Activated T-helper 2 cell treated with anti-CD3 and anti-CD28 coated beads, Interferon-gamma antibody, Interleukin-2, Interleukin-4, amounts not matched to agents 10 μg/mL and 5 μg/mL and 100 μg/mL, durations not matched to agents 14 hours and 24 hours and 36 hours (primary cell): Measurements from ENCODE around the gene ZNF160. TPM values are rescaled to one million over a fixed set of nuclear protein-coding genes. Genes with fewer than 3 reads are reported as not detected.
"Not testable (repeated sequence)": the region's sequence is repeated elsewhere in the genome, so short reads cannot be mapped to it uniquely, and the experiment has no call there.

Source experiments
- DNase-seq: peaks from one replicate; pipeline ENCODE4 v3.0.0; 2021; ENCODE audit warnings: low spot score
- H3K27ac Mint-ChIP-seq: one replicate; pipeline ENCODE4 v1.8.0; 2021; ENCODE audit warnings: mixed read lengths
- H3K27me3 Mint-ChIP-seq: one replicate; pipeline ENCODE4 v1.8.0; 2021; ENCODE audit warnings: low read depth, mixed read lengths
- H3K36me3 Mint-ChIP-seq: one replicate; pipeline ENCODE4 v1.8.0; 2021; ENCODE audit warnings: low read depth, mixed read lengths
- H3K4me1 Mint-ChIP-seq: one replicate; pipeline ENCODE4 v1.8.0; 2021; ENCODE audit warnings: low read depth, mixed read lengths
- H3K4me3 Mint-ChIP-seq: one replicate; pipeline ENCODE4 v1.8.0; 2021; ENCODE audit warnings: low read depth, mild to moderate bottlenecking, moderate library complexity, mixed read lengths
- H3K9me3 Mint-ChIP-seq: one replicate; pipeline ENCODE4 v1.8.0; 2021; ENCODE audit warnings: mixed read lengths
- intact Hi-C: fragments of 100-400 bp; cut with micrococcal nuclease; formaldehyde crosslinking; loops from one replicate; pipeline ENCODE4 v1.15.1; 2023
- total RNA-seq: library from RNA; stranded (reverse); gene quantifications from 2 replicates; pipeline ENCODE4 v1.2.3, GENCODE V29; 2022

Gene ZNF160
- total RNA-seq, 1 donor from 2014 or later: 35.3 TPM

DNA sequence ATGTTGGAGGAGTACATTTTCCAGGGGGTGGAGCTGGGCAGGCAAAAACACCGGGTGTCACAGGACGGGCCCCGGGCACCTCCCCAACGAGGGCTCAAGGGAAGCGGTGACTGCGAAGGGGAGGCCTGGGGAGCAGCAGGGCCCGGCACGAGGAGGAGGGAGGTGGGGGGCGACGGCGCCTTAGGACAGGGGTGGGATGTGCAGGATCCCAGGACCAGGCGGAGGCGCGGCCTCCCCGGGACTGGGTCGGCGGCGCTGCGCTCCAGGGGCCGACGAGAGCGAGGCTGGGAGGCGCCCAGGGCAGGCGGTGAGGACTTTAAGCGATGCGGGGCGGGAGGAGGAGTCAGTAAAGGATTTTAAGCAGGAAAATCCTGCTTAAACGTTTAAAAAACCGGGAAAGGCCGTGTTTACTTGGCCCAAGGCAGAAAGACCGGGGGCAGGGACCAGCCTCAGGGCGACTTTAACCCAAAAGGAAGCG, 427 bp downstream of the ZNF160 start:
- Mint-ChIP-seq H3K4me3 (peak overlapping the region; percentile 87), H3K9me3 (peaks cover 35% of the 10 kb centered on the region), H3K36me3 (peaks cover 46% of the 10 kb centered on the region), H3K4me1 (peaks cover 19% of the 10 kb centered on the region), H3K27me3 (no peaks in the 10 kb centered on the region), H3K27ac (peak overlapping the region; percentile 84)
- peak; percentile 57 for DNase-seq
- intact Hi-C loops: loop anchor here (2.0 to 5.0 kb wide), 4 partner anchors 56 to 364 kb away; partner anchors contain the start of genes ZNF347 and ZNF813

DNA sequence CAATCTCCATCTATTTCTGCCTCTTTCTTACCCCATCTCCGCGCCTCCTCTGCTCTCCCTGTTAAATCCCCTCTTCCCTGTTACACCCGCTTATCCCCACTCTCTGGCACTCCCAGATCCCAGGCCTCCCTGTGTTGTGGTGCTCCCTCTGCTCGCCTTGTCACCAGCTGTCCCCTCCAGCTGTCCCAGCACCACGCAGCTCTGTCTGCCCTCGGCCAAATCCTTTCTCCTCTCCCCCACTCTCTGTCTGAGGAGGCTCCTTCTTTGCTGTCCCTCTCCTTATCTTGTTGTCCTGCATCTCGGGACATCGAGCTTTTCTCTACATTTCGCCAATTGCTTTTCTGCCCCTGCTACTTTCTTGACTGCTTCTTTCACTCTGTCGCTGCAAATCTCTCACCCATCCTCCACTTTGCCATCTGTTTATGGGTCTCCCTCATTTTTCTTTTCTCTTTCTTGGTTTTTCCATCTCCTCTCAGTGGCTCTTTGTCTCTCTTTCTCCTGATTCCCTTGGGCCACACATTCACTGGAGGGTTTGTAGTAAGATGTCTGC, 941 bp downstream of the ZNF160 start:
- Mint-ChIP-seq H3K4me3 (peak overlapping the region; percentile 87), H3K4me1 (peaks cover 19% of the 10 kb centered on the region)

DNA sequence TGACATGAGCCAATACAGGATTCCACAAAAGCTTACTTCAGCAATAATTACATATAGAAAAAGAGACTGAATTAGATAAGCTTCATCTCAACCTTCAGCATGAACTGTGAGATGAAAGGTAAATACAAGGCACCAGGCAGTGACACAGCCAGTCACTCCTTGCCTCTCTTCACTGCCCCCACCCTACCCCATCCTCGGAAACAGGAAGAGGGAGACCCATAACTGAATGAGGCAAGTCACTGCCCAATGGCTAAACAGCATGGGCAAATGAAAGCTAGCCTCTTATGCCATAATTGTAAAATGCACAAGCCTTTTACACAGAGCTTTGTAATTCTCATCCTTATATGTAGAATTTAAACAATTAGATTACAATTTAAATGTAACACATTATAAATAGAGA, 1.7 kb downstream of the ZNF160 start:
- Mint-ChIP-seq H3K27me3 (no peaks in the 10 kb centered on the region), H3K4me3 (peak overlapping the region; percentile 87), H3K4me1 (peaks cover 19% of the 10 kb centered on the region), H3K9me3 (peaks cover 37% of the 10 kb centered on the region), H3K36me3 (peaks cover 56% of the 10 kb centered on the region), H3K27ac (peak overlapping the region; percentile 84)
- no peak for DNase-seq
- intact Hi-C loops: loop anchor here (5.0 kb wide), 2 partner anchors 96 to 159 kb away; no protein-coding TSS in a partner anchor

More for the DNA sequence above, 941 bp downstream of the ZNF160 start:
- no peak for DNase-seq
- intact Hi-C loops: loop anchor here (2.0 to 5.0 kb wide), 4 partner anchors 57 to 365 kb away; partner anchors contain the start of genes ZNF347 and ZNF813
- Mint-ChIP-seq H3K27me3 (no peaks in the 10 kb centered on the region), H3K27ac (peak overlapping the region; percentile 84), H3K36me3 (peaks cover 51% of the 10 kb centered on the region), H3K9me3 (peaks cover 41% of the 10 kb centered on the region)

DNA sequence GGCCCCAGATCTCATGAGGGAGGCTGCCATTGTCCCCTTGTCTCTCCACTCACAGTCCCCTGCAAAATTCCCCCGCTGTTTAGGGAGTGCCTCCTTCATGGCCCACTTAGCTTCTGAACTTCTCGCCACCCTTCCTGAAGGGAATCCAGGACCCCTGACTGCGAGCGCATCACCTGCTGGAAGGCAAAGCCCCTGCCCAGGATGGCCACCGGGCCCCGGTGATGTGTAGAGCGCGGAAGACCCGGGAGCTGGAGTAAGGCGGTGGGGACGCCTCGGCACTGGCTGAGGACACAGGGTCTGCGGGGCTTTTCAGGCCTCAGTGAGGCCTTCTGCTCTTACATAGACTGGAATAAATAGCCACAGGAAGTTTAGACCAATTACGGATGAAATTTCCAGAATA, 4.7 kb downstream of the ZNF160 start:
- H3K4me3 Mint-ChIP-seq, DNase-seq, intact Hi-C loops, H3K27me3 Mint-ChIP-seq, H3K27ac Mint-ChIP-seq: not testable (repeated sequence)
- Mint-ChIP-seq H3K9me3 (peaks cover 52% of the 10 kb centered on the region), H3K4me1 (peaks cover 19% of the 10 kb centered on the region), H3K36me3 (peaks cover 84% of the 10 kb centered on the region)

DNA sequence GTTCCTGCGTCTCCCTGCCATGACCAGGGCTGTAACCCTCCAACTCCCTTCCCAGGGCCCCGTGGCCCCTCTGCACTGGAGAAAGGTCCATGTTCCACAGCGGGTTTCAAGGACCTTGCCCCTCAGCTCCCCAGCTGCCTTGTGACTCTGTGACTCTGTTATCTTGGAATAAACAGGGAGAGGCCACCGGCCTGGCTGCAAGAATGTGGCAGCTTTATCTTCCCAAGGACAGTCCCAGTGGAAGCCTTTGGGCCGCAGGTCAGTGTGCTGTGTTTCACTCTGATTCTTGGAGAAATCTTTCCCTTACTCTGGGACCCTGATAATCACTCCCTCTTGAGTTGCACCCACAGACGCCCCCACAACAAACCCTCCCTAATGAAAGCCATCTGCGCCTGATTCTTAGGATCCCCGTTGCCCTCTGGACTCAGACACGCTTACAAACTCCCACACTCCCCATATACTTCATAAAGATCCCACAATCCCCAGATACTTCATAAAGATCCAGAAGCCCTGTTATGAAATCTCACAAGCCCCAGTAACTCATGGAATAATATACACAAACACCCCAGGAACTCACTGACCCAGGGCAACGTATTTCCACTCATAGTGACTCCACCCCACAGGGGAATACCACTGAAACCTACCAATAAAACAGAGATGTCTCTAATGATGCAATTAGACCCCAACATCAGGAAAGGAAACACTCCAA, 6.1 kb downstream of the ZNF160 start:
- H3K9me3 Mint-ChIP-seq: peaks cover 61% of the 10 kb centered on the region
- intact Hi-C loops, H3K27ac Mint-ChIP-seq, H3K4me3 Mint-ChIP-seq, H3K27me3 Mint-ChIP-seq, DNase-seq: not testable (repeated sequence)
- peaks cover 92% of the 10 kb centered on the region for H3K36me3 Mint-ChIP-seq
- H3K4me1 Mint-ChIP-seq: peaks cover 14% of the 10 kb centered on the region

DNA sequence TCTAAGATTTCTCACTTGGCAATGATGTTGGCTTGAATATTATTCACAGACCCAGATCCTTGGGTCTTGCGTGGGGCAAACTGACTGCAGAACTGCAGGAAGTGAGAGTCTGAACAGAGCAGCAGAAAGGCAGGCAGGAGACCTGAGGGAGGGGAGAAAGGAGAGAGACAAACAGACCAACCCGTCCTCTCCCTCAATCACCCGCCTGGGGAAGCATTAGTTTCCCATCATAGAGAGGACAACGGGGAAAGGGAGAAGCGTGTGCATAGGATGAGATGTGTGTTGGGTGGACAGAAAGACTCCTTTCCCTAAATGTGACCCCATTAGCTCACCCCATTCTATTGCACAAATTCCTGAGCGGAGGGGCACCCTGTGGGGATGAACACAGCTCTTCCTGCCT, 6.6 kb downstream of the ZNF160 start:
- intact Hi-C loops, H3K4me1 Mint-ChIP-seq: not testable (repeated sequence)
- peaks cover 57% of the 10 kb centered on the region for H3K9me3 Mint-ChIP-seq

DNA sequence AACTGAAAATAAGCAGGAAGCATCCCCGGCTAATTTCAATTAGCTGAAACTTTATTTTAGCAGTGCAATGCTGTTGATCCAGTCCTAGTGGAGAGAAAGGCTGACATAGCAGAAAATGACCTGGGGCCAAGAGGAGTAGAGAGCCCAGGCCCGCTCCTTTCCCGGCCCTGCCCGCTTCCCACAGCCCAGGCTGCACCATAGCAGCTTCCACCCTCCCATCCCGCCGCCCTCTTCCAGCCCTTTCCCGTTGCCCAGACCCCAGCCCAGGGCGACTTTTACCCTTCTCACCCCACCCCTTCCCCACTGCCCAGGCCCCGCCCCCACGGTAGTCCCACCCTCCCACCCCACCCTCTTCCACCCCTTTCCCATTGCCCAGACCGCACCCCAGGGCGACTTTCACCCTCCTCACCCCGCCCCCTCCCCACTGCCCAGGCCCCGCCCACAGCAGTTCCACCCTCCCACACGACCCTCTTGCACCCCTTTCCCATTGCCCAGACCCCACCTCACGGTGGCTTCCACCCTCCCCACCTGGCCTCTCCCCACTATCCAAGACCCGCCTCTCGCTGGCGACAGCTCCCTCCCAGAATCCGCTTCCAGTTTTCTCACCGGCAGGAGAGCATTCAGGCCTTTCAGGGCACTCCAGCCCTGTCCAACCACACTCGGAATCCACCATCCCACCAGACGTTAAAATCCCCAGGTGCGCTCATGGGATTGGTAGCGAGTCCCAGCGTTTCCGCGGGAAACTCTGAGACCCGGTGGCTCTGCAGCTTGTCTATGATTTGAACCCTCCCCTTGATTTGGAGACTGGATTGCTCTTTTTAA, 8.3 kb downstream of the ZNF160 start:
- Mint-ChIP-seq H3K27ac (no peak overlapping the region), H3K9me3 (peaks cover 62% of the 10 kb centered on the region), H3K4me3 (no peak overlapping the region), H3K4me1 (peaks cover 6% of the 10 kb centered on the region), H3K36me3 (peaks cover 95% of the 10 kb centered on the region), H3K27me3 (no peaks in the 10 kb centered on the region)
- no peak for DNase-seq
- intact Hi-C loops: no loop called here

More for the DNA sequence above, 6.6 kb downstream of the ZNF160 start:
- not testable (repeated sequence) for DNase-seq, H3K4me3 Mint-ChIP-seq, H3K27me3 Mint-ChIP-seq, H3K27ac Mint-ChIP-seq
- peaks cover 91% of the 10 kb centered on the region for H3K36me3 Mint-ChIP-seq

GRCh38 chr19:53092723-53093122, 10.5 kb downstream of the ZNF160 start:
- DNase-seq: no peak
- Mint-ChIP-seq H3K36me3 (peaks cover 95% of the 10 kb centered on the region), H3K27ac (no peak overlapping the region), H3K4me3 (no peak overlapping the region), H3K4me1 (no peaks in the 10 kb centered on the region), H3K27me3 (no peaks in the 10 kb centered on the region), H3K9me3 (peaks cover 58% of the 10 kb centered on the region)
- intact Hi-C loops: no loop called here

- Mint-ChIP-seq H3K36me3 (peaks cover 96% of the 10 kb centered on the region), H3K27ac (no peak overlapping the region), H3K9me3 (peaks cover 59% of the 10 kb centered on the region), H3K4me1 (no peaks in the 10 kb centered on the region), H3K27me3 (no peaks in the 10 kb centered on the region), H3K4me3 (no peak overlapping the region)
- no peak for DNase-seq
- intact Hi-C loops: no loop called here
Observed at GRCh38 chr19:53091413-53092254, 11.6 kb downstream of the ZNF160 start.

- peaks cover 97% of the 10 kb centered on the region for H3K36me3 Mint-ChIP-seq
- H3K4me1 Mint-ChIP-seq: no peaks in the 10 kb centered on the region
- no peak overlapping the region for H3K4me3 Mint-ChIP-seq
- H3K27me3 Mint-ChIP-seq: no peaks in the 10 kb centered on the region
- H3K9me3 Mint-ChIP-seq: peaks cover 57% of the 10 kb centered on the region
- intact Hi-C loops: no loop called here
- H3K27ac Mint-ChIP-seq: no peak overlapping the region
- DNase-seq: no peak
Observed at GRCh38 chr19:53088091-53088490, 15.1 kb downstream of the ZNF160 start.

DNA sequence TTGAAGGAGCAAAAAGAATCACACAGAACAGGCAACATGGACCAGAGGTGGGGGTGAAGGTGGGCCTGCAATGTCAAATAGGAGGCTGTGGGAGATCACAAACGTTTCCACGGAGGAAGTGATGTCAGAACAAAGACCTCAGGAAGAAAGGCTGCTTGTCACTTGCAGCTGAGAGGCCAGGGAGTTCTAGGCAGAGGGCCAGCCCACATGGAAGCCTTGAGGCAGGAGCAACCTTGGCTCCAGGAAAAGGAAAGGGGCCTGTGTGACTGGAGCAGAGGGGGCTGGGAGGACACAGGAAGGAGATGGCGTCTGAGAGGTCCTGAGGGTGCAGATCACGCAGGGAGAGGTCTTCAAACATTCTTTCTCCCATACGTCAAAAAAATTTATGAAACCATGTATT, 16.3 kb downstream of the ZNF160 start:
- H3K27ac Mint-ChIP-seq: no peak overlapping the region
- no peaks in the 10 kb centered on the region for H3K4me1 Mint-ChIP-seq
- DNase-seq: no peak
- peaks cover 98% of the 10 kb centered on the region for H3K36me3 Mint-ChIP-seq
- peaks cover 61% of the 10 kb centered on the region for H3K9me3 Mint-ChIP-seq
- no peak overlapping the region for H3K4me3 Mint-ChIP-seq
- no peaks in the 10 kb centered on the region for H3K27me3 Mint-ChIP-seq
- intact Hi-C loops: no loop called here

GRCh38 chr19:53085496-53085895, 17.7 kb downstream of the ZNF160 start:
- Mint-ChIP-seq H3K27me3 (no peaks in the 10 kb centered on the region), H3K9me3 (peaks cover 74% of the 10 kb centered on the region), H3K4me3 (no peak overlapping the region), H3K36me3 (peaks cover 98% of the 10 kb centered on the region), H3K4me1 (no peaks in the 10 kb centered on the region), H3K27ac (no peak overlapping the region)
- no peak for DNase-seq
- intact Hi-C loops: no loop called here
